NCI-H2081 (cell line): ENCODE data around the gene ANKRD11.
"Not testable (repeated sequence)": the region's sequence is repeated elsewhere in the genome, so short reads cannot be mapped to it uniquely, and the experiment has no call there.

Source experiments
- DNase-seq, 2 experiments: peaks; one replicate each; lab custom pipeline; 2025; lab: John Stamatoyannopoulos, UW

The ANKRD11 gene

DNA sequence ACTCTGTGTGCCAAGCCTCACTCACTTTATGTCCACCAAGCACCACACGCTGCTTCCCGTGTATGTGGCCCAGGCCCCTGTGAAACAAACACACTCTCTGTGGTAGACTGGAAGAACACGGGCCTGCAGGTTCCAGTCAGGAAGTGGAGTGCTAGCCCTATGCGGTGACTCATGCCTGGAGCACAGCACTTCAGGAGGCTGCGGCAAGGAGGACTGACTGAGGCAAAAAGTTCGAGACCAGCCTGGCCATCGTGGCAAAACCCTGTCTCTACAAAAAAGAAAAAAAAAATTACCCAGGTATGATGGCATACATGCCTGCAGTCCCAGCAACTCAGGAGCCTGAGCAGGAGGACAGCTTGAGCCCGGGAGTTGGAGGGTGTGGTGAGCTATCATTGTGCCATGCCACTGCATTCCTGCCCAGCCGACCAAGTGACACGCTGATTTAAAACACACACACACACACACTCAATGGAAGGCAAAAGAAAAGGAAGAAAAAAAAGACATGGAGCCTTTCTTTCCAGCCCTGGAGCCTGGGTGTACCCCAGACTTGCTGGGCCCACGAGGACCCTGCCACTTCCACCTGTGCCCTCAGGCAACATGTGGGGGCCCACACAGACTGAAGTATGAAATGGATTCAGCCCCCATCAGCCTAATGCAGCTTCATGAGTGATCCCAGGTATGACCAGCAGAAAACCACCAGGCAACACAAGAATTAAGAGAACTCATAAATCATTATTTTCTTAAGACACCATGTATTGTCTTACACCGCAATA is 126.6 kb downstream of the ANKRD11 start:
- no peak for DNase-seq

DNA sequence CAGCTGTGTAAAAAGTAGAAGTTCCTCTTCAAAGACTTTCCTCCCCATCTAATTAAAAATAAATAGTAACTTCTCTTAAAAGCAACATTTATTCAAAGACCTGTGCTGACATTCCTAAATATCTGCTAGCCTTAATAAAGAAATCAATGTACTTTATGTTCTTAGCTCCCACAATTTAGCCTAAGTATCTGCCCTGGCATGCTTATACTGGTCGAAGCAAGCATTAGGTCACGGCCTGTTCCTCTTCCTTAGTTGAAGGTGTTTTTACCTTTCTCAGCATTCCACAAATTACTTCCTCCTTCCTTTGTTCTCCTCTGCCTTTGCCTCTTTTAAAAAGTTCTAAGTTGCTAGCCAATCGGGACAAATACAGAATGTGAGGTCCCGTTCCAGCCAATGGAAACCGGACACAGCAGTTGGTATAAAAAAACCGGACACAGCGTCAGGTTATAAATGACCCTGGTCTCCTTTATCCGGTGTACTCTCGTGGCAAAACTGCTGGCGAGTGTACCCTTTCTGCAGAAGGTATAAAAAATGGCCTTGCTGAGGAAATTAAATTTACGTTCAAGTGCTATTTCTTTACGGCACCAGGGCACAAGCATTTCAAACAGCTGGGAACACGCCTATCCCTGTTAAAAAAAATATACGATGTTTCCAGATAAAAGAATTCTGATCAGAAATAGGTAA is 127.7 kb downstream of the ANKRD11 start:
- not testable (repeated sequence) for DNase-seq

DNA sequence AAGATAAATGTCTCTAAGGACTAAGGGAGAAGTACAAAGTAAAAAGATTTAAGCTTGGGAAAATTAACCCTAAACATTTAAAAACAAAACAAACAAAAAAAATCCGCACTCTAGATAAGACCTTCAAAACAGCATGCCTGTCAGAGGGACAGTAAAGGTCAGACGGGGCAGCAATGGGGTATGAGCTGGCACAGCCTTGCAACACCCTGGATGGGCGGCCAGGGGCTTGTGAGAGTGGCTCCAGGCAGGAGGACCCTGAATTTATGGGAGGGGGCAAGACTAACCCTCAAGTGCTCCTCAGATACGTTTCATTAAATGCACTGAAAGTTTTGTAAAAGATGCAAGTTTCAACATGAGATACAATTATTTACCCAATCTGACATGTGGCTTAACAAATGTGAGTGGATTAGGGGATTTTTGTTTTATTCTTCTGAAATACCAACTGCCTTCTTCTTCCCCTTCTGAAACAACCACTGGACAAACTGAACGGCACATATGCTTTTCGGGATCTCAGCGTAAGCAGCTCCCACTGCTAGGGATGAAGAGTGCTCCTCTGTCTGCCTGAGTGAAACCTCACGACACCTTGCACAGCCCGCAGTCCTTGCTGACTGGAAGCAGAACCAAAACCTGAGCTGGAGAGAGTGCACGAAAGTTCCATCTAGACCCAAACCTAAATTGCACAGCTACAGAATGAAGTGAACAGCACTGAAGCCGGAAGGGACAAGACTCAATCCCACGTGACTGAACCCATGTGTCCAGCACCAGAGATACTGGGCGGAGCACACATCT is 128.4 kb downstream of the ANKRD11 start:
- DNase-seq, result no peak

DNA sequence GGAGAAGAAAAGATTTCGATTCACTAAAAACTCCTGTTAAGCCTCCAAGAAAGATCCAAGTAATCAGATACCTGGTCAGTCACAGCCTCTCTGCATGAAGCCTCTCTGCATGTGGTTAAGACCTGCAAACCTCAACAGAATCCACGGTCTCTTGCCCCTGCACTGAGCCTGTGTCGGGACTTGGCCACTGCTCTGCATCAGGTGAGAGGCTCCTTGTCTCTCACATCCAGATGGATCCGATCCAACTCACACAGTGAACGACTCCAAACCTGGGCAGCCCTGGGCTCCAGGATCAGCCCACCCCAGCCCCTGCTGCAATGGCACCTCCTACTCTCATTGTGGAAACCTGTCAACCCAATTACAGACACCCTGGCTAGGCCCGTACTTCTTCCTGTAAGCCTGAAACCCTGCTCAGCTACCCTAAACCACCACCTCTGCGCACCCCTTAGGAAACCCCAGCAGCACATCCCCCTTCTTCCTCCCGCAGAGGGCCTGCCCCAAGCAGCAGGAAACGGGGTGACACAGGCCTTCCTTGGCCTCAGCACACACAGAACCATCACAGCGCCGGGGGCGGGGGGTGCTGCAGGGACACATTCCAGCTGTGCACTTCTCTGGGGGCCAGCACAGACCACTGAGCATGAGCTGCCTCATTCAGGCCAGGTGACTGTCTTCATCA is 129.5 kb downstream of the ANKRD11 start:
- no peak for DNase-seq

DNA sequence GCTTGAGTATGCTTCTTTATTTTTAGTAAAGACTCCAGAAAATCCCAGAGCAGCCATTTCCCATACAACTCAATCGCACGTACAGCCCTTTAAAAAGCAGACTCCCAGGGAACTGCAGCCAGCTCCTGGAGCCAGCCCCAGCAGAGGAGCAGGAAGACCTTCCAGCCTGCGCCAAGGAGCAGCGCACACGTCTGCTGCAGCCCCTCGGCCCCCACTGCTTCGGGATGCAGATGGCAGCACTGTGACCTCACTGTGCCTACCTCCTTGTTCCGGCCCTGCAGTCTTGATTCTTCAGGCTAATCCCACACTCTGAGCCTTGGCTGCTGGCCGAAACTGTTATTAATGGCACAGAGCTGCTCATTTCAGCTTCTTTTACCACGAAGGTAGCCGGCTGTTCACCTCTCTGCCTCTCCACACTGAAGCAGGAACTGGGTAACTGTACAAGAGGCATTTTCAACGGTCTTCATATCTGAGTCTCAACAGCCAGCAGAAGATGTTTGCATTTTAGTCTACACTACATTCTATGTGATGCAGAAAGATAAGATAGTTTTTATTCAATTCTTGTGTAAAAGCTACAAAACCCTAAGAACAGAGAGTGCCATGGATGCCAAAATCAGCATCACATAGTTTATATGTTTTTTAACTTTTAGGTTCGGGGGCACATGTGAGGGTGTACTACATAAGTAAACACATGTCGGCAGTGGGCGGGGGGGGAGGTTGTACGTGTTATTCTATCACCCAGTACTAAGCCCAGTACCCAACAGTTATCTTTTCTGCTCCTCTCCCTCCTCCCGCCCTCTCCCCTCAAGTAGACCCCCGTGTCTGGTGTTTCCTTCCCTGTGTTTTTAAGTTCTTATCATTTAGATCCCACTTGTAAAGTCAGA is 130.9 kb downstream of the ANKRD11 start:
- no peak for DNase-seq

DNA sequence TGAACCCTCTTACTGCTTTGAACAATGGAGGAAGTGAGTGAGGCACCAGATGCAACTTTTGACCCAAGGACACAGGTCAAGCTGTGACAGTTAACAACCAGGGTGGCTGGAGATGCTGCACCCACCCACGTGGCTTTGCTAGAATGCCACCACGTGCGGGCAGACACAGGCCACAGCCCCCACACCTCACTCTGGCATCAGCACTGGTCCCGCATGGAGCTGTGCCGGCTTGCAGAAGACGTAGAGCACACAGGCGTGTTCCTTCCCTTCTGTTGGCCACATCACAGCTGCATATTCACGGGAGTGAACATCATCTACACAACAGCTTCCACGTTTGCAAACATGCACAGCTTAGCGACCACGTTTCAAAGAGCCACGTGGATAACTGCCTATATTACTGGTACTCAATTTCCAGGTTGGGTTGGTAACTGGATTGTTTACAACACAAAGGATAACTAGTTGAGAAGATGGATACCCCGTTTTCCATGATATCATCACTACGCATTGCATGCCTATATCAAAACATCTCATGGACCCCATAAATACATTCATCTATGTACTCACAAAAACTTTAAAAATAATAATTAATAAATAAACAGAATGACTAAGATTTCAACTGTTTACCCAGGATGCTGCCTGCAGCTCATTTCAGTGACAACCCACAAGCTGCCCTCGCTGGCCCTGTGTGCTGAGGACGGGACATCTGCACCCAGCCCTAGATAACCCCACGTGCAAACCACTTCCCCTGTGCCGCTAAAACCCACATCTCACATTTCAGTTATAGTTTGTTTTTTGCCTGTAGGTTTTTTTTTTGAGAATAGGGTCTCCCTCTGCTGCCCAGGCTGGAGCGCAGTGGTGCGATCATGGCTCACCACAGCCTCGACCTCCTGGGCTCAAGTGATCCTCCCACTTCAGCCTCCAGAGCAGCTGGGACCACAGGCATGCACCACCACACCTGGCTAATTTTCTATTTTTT is 132.0 kb downstream of the ANKRD11 start:
- DNase-seq, result no peak

DNA sequence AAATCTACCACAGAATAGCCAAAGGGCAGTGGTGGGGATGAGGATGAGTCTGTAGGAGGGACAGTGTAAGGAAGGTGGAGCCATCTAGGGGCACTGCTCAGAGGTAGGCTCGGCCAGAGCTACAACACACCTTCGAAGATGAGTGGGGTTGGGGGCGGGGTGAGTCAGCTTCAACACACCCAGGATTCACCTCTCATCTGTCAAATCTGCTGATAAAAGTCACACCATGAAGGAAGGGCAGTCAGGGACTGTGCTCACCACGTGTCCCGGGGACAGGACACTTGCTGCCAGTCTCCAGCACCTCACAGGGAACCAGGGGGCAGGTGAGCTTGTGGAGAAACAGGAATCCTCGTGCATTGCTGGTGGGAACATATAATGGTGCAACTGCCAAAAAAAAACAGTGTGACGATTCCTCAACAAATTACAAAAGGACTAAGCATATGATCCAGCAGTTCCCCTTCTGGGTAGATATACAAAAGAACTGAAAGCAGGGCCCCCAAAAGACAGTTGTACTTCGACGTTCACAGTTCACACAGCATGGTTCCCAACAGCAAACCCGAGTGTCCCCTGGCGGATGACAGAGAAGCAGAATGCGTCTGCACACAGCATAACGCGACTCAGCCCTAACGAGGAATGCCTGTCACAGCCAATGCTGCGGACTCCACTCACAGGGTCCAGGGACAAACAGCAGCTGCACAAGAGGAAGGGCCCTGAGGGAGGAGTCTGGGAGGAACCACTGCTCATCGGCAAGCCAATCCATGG is 133.1 kb downstream of the ANKRD11 start:
- no peak for DNase-seq

DNA sequence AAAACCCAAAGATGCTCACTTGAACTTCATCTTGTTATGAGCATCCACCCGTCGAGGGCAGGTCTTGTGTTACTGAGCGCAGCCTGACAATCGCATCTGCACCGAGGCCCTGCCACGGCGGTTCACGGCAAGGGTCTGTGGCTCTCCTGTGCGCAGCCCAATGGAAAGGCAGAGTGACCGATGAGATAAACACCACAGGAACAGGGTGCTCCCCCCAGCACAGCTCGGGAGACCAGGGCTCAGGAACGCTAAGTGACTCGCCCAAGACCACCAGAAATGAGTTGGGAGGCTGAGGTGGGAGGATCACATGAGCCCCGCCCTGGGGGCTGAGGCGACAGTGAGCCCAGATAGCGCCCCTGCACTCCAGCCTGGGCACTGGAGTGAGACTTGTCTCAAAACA is 134.7 kb downstream of the ANKRD11 start:
- DNase-seq, result no peak

DNA sequence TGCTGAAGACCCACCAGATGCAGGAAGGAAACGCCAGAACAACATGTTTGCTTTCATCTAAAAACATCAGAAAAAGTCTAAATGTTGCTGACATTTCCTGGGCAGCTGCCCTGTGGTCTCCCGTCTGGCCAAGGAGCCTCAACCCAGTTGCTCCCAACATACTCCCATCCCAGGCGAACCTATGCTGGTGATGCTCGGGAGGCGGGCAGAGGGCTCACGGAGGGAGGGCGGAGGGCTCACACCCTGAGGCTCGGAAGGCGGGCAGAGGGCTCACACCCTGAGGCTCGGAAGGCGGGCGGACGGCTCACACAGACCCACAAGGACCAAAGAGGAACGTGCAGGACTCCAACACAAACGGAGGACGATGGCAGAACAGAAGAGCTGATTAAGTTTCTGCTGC is 135.4 kb downstream of the ANKRD11 start:
- no peak for DNase-seq

DNA sequence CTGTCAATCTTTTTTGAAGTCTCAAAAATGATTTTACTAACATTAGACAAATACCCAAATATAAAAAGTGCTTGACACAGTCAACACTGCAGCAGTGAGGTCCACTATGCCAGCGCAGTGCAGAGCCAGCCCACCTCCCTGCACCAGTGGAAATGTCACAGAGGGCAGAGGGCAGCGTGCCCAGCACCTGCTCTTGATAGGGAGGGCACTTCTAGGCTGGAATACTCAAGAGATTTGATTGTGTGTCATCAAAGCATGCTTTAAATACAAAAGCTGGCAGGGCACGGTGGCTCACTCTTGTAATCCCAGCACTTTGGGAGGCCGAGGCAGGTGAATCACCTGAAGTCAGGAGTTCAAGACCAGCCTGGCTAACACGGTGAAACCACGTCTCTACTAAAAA is 136.0 kb downstream of the ANKRD11 start:
- no peak for DNase-seq

DNA sequence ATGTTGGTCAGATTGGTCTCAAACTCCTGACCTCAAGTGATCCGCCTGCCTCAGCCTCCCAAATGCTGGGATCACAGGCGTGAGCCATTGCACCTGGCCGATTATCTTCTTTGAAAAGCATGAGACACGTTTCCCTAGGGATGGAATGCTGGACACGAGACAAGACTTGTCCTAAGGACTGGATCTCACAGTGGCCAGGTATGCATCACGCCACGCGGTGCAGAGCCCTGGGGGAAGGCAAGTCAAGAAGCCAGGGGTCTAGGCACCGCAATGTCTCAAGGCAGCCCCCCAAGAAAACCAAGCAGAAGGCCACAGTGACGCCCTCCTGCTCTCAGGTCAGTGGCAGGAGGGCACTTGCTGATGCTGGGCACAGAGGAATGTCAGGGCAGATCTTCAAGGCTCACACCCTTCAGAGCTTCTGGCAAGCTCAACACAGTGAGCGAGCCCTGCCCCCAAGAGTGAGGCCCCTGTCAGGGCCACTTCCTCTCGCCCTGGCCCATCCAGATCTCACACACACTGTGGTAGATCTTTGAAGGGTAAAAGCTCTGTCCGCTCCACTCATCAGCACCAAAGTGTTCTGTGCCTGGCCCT is 138.2 kb downstream of the ANKRD11 start:
- DNase-seq, result no peak

DNA sequence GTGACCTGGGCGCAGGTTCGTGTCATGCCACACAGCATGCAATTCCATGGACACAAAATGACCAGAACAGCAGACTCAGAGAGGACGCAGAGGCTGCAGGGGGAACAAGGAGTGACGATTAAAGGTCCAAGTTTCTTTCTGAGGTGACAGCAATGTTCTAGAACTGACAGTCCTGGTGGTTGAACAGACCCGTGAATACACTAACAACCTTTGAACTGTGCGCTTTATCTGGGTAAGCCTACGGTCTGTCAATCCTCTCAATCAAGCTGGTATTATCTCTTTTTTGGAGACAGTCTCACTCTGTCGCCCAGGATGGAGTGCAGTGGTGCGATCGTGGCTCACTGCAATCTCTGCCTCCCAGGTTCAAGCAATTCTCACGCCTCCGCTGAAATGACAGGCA is 138.7 kb downstream of the ANKRD11 start:
- DNase-seq, result no peak

DNA sequence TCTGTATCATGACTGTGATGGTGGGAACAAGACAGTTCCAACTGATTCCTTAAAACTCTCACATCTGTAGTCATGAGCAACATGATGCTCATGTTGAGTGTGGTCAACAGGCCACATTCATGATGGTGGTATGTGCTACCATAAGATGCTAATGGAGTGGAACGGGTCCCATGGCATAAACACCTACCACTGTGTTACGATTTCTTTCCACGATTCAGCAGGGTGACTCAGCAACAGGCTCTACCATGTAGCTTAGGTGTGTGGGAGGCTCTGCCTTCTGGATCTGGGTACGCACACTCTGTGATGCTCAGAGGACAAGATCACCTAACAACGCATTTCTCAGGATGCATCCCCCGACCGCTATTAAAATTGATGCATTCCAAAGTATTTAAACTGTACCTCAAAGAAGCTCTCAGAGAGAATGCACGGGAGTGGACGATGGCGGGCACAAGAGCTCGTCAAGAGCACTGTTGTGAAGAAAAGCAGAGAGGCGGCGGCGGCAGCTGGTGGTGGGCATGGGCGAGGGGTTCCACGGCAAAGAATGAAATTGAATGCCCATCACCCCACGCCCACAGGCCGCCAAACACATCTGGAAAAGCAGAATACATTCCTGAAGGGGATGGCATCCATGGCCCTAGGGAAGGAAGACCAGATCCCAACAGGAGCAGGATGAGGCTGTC is 139.5 kb downstream of the ANKRD11 start:
- DNase-seq, result no peak

DNA sequence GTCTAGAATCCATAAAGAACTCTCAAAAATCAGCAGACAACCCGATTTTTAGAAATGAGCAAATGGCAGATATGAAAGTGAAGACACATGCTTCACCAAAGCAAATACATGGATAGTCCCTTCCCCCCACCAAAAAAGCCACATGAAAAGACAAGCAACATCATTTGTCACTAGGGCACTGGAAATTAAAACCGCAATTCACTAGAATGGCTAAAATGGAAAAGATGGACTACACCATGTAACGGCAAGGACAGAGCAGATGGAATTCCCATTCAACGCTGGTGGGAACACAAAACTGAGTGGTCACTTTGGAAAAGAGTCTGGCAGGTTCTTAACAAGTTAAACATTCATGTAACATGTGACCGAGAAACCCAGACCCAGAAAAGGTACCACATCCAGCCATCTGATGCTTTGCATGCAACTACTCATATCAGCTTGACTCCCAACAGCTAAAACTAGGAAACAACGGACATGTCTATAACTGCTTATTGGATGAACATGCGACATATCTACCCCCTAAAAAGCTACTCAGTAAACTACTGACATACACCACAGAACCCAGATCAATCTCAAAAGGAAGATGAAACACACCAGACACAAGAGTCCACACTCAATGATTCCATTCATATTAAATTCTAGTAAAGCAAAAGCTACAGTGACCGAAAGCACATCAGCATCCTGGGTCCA is 140.3 kb downstream of the ANKRD11 start:
- no peak for DNase-seq

DNA sequence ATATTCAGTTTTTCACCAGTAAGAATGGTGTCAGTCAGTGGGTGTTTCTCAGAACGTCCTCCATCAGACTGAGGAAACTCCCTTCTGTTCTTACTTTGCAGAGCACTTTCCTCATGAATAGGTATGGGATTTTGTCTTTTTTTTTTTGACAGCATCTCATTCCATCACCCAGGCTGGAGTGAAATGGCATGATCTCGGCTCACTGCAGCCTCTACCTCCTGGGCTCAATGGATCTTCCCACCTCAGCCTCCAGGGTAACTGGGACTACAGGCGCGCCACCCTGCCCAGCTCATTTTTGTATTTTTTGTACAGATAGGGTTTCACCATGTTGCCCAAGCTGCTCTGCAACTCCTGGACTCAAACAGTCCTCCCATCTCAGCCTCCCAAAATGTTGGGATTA is 142.6 kb downstream of the ANKRD11 start:
- no peak for DNase-seq

DNA sequence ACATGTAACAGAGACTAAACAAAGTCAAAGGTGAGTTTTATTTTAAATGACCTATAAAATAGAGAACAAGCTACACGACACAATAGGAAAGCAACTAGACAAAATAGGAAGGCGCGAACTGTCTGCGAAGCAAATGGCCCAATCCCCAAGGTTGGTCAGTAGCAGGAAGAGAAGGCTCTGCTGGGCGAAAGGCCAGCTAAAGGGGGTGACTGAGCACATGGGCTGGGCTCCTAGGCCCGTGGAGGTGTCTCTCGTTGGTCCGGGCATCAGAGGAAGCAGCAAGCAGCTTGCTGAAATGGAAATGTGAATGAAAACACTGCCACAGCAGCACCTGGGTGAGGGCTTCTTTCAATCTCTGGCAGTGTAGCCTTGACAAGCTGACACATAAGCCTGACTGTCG is 143.5 kb downstream of the ANKRD11 start:
- DNase-seq, result no peak

DNA sequence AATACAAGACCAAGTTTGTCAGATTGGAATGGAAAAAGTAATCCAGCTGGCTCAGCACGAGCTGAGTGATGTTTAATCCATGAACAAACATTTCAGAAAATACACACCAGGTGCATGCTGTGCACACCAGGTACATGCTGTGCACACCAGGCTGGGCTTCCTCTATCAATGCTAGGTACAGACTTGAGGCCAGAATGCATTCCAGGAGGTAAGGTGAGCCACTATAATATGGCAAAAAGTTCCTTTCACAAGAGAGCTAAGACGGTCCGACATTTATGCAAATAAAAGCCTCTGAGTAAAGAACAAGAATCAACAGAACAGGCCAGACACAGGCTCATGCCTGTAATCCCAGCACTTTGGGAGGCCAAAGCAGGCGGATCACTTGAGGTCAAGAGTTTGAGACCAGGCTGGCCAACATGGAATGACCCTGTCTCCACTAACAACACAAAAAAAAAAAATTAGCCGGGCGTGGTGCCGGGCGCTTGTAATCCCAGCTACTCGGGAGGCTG is 144.7 kb downstream of the ANKRD11 start:
- DNase-seq, result peak; percentile 47 to 60
